ENCODE data around the gene DNAJC1. TPM values are rescaled to one million over a fixed set of nuclear protein-coding genes. Genes with fewer than 3 reads are reported as not detected.

Gene DNAJC1
- polyA plus RNA-seq, 1 donor (not counting 4 experiments of a cell fraction or from before 2014, with no cell fraction given) = 24.8 TPM

DNA sequence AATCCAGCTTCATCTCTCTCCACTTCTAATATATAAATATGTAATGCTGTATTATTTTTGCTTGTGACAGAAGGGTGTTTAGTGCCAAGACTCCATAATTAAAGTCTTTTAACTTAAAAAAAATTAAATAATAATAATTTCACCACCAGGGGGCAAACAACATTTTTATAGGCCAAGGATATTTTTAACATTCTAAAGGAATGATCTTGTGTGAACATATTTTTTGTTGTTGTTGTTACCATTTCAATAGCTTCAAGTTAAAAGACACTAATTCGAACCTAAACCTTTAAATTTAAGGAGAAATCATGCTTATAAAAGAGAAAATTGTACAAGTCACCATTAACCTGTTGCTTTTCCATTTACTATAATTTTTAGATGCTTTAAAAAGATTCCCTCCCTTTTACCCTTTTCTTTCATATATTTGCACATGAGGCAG is 7.5 kb upstream of the DNAJC1 start:
- H3K9ac ChIP-seq (ENCODE audit: control insufficient read depth, extremely low read depth, insufficient read depth, low read length) = no peak overlapping the region
- H3K4me2 ChIP-seq (ENCODE audit: control insufficient read depth, extremely low read depth, insufficient read depth, low read depth, low read length) = no peak overlapping the region
- H3K27me3 ChIP-seq (ENCODE audit: control insufficient read depth, extremely low read depth, insufficient read depth, low read length) = no peaks in the 10 kb centered on the region
- FAIRE-seq (no peak), DNase-seq (ENCODE audit: low read depth, low spot score) (no peak)
- no peak overlapping the region for H3K4me3 ChIP-seq (ENCODE audit: control insufficient read depth in 2 of 3, extremely low read depth in 1 of 3, insufficient read depth in 2 of 3, low read depth in 1 of 3, low read length in 3 of 3)
- no peaks in the 10 kb centered on the region for H3K36me3 ChIP-seq (ENCODE audit: control insufficient read depth in 2 of 2, extremely low read depth in 1 of 2, insufficient read depth in 2 of 2, low read length in 2 of 2)
- H3K79me2 ChIP-seq (ENCODE audit: control insufficient read depth, insufficient read depth, low read length) = no peaks in the 10 kb centered on the region
- H2AFZ ChIP-seq (ENCODE audit: control insufficient read depth, low read length) = no peak overlapping the region
- no peaks in the 10 kb centered on the region for H4K20me1 ChIP-seq (ENCODE audit: control insufficient read depth, extremely low read depth, insufficient read depth, low read length)
- dilution Hi-C loops (cut with MboI; ENCODE audit: extremely low pct_ligation_motif_present, low sequenced_read_pairs) = no loop called here
- no peak for TF ChIP-seq EZH2 (IDR thresholded peaks at IDR 0.05; ENCODE audit: low read length)
- TF ChIP-seq, protein P1, sequence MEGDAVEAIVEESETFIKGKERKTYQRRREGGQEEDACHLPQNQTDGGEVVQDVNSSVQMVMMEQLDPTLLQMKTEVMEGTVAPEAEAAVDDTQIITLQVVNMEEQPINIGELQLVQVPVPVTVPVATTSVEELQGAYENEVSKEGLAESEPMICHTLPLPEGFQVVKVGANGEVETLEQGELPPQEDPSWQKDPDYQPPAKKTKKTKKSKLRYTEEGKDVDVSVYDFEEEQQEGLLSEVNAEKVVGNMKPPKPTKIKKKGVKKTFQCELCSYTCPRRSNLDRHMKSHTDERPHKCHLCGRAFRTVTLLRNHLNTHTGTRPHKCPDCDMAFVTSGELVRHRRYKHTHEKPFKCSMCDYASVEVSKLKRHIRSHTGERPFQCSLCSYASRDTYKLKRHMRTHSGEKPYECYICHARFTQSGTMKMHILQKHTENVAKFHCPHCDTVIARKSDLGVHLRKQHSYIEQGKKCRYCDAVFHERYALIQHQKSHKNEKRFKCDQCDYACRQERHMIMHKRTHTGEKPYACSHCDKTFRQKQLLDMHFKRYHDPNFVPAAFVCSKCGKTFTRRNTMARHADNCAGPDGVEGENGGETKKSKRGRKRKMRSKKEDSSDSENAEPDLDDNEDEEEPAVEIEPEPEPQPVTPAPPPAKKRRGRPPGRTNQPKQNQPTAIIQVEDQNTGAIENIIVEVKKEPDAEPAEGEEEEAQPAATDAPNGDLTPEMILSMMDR (optimal IDR thresholded peaks at IDR 0.05 in 1 of 3, IDR thresholded peaks at IDR 0.05 in 1 of 3, conservative IDR thresholded peaks at IDR 0.05 in 1 of 3; ENCODE audit: extremely low read depth in 1 of 3, insufficient read depth in 2 of 3, low read length in 3 of 3) = peak in 1 of 3 experiments; percentile 4
- no peaks in the 10 kb centered on the region for H3K4me1 ChIP-seq (ENCODE audit: control insufficient read depth, extremely low read depth, insufficient read depth, low read length)
- H3K27ac ChIP-seq (ENCODE audit: control insufficient read depth, insufficient read depth, low read length) = no peak overlapping the region
- no peaks in the 10 kb centered on the region for H3K9me1 ChIP-seq (ENCODE audit: control insufficient read depth, extremely low read depth, insufficient read depth, low read length)
- no peaks in the 10 kb centered on the region for H3K9me3 ChIP-seq (ENCODE audit: control insufficient read depth, low read depth, low read length)

DNA sequence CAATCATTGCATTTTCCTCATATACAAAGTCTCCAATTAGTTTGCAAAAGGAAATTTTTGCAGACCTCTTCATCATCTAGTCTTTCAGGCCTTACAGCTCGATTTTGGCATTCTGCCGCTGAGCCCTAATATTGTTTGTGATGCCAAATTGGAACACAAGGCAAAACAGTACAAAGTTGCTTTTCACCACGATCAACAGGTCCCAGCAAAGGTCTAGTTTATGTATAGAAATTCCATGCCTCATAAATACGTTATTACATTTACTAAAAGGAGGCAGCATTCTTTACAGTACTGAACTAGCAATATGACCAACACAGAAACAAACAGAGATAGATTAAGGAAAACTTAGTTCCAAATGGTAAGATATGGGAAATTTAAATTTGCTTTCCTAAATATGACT is 7.0 kb upstream of the DNAJC1 start:
- H2AFZ ChIP-seq (ENCODE audit: control insufficient read depth, low read length) = no peak overlapping the region
- no peaks in the 10 kb centered on the region for H3K27me3 ChIP-seq (ENCODE audit: control insufficient read depth, extremely low read depth, insufficient read depth, low read length)
- H3K9me3 ChIP-seq (ENCODE audit: control insufficient read depth, low read depth, low read length) = no peaks in the 10 kb centered on the region
- H3K4me3 ChIP-seq (ENCODE audit: control insufficient read depth in 2 of 3, extremely low read depth in 1 of 3, insufficient read depth in 2 of 3, low read depth in 1 of 3, low read length in 3 of 3) = no peak overlapping the region
- no peak overlapping the region for H3K27ac ChIP-seq (ENCODE audit: control insufficient read depth, insufficient read depth, low read length)
- TF ChIP-seq, protein P1 (optimal IDR thresholded peaks at IDR 0.05 in 1 of 3, IDR thresholded peaks at IDR 0.05 in 1 of 3, conservative IDR thresholded peaks at IDR 0.05 in 1 of 3; ENCODE audit: extremely low read depth in 1 of 3, insufficient read depth in 2 of 3, low read length in 3 of 3) = no peak
- TF ChIP-seq EZH2 (IDR thresholded peaks at IDR 0.05; ENCODE audit: low read length) = no peak
- H3K4me2 ChIP-seq (ENCODE audit: control insufficient read depth, extremely low read depth, insufficient read depth, low read depth, low read length) = no peak overlapping the region
- H3K9me1 ChIP-seq (ENCODE audit: control insufficient read depth, extremely low read depth, insufficient read depth, low read length) = no peaks in the 10 kb centered on the region
- H3K79me2 ChIP-seq (ENCODE audit: control insufficient read depth, insufficient read depth, low read length) = no peaks in the 10 kb centered on the region
- FAIRE-seq = no peak
- dilution Hi-C loops (cut with MboI; ENCODE audit: extremely low pct_ligation_motif_present, low sequenced_read_pairs) = no loop called here
- no peak overlapping the region for H3K9ac ChIP-seq (ENCODE audit: control insufficient read depth, extremely low read depth, insufficient read depth, low read length)
- no peaks in the 10 kb centered on the region for H3K4me1 ChIP-seq (ENCODE audit: control insufficient read depth, extremely low read depth, insufficient read depth, low read length)
- no peak for DNase-seq (ENCODE audit: low read depth, low spot score)
- no peaks in the 10 kb centered on the region for H3K36me3 ChIP-seq (ENCODE audit: control insufficient read depth in 2 of 2, extremely low read depth in 1 of 2, insufficient read depth in 2 of 2, low read length in 2 of 2)
- no peaks in the 10 kb centered on the region for H4K20me1 ChIP-seq (ENCODE audit: control insufficient read depth, extremely low read depth, insufficient read depth, low read length)
